Stimulated activated CD4-positive, alpha-beta T cell treated with anti-CD3 and anti-CD28 coated beads, Interleukin-4, amount 100 ng/mL, for 1 hour (primary cell): Measurements from ENCODE around the gene NEDD4L.
"Not testable (repeated sequence)": the region's sequence is repeated elsewhere in the genome, so short reads cannot be mapped to it uniquely, and the experiment has no call there.

Experiments
- DNase-seq: peaks from one replicate; pipeline ENCODE4 v3.0.0-alpha.2; 2020

Gene NEDD4L

GRCh38 chr18:58247363-58247834 lies 203.4 kb downstream of the NEDD4L start:
- DNase-seq, result no peak

- no peak for DNase-seq
Measured at GRCh38 chr18:58249712-58250111, 205.7 kb downstream of the NEDD4L start.

- no peak for DNase-seq
Measured at GRCh38 chr18:58251416-58251815, 207.4 kb downstream of the NEDD4L start.

GRCh38 chr18:58252166-58252565 lies 208.1 kb downstream of the NEDD4L start:
- no peak for DNase-seq

- DNase-seq, result no peak
Measured at GRCh38 chr18:58253318-58253717, 209.3 kb downstream of the NEDD4L start.

GRCh38 chr18:58253871-58254270 lies 209.8 kb downstream of the NEDD4L start:
- DNase-seq, result no peak

- no peak for DNase-seq
Measured at GRCh38 chr18:58254873-58255511, 211.0 kb downstream of the NEDD4L start.

- DNase-seq, result no peak
Measured at GRCh38 chr18:58255701-58256311, 211.8 kb downstream of the NEDD4L start.

GRCh38 chr18:58256316-58257080 lies 212.5 kb downstream of the NEDD4L start:
- DNase-seq, result no peak

- no peak for DNase-seq
Measured at GRCh38 chr18:58257461-58257860, 213.4 kb downstream of the NEDD4L start.

GRCh38 chr18:58258692-58259342 lies 214.8 kb downstream of the NEDD4L start:
- no peak for DNase-seq

- DNase-seq, result no peak
Measured at GRCh38 chr18:58263055-58263957, 219.3 kb downstream of the NEDD4L start.

GRCh38 chr18:58264075-58264474 lies 220.0 kb downstream of the NEDD4L start:
- no peak for DNase-seq

- DNase-seq, result no peak
Measured at GRCh38 chr18:58264840-58265239, 220.8 kb downstream of the NEDD4L start.

GRCh38 chr18:58265489-58265888 lies 221.5 kb downstream of the NEDD4L start:
- not testable (repeated sequence) for DNase-seq

- no peak for DNase-seq
Measured at GRCh38 chr18:58266291-58266690, 222.3 kb downstream of the NEDD4L start.

- no peak for DNase-seq
Measured at GRCh38 chr18:58267493-58267892, 223.5 kb downstream of the NEDD4L start.

- DNase-seq, result no peak
Measured at GRCh38 chr18:58268849-58269248, 224.8 kb downstream of the NEDD4L start.

GRCh38 chr18:58269931-58270330 lies 225.9 kb downstream of the NEDD4L start:
- DNase-seq, result no peak

GRCh38 chr18:58270396-58270795 lies 226.4 kb downstream of the NEDD4L start:
- DNase-seq, result no peak

GRCh38 chr18:58271770-58272169 lies 227.7 kb downstream of the NEDD4L start:
- DNase-seq, result no peak

- DNase-seq, result no peak
Measured at GRCh38 chr18:58272209-58272608, 228.2 kb downstream of the NEDD4L start.
